Suprapubic skin (tissue), 4 donors: ENCODE measurements around the gene CERS3. TPM values are rescaled to one million over a fixed set of nuclear protein-coding genes. Genes with fewer than 3 reads are reported as not detected.

Experiments
- DNase-seq, 2 donors: peaks; one replicate each; pipeline ENCODE4 v3.0.0-alpha.2; 2019; ENCODE audit warnings: low spot score in 2 of 2
- H3K27ac ChIP-seq: fragments of 200-600 bp; sonication (generic); one replicate; pipeline ENCODE4 v1.5.1; 2019
- H3K27me3 ChIP-seq: fragments of 200-600 bp; sonication (generic); one replicate; pipeline ENCODE4 v1.5.1; 2019
- H3K36me3 ChIP-seq: fragments of 200-600 bp; sonication (generic); one replicate; pipeline ENCODE4 v1.5.1; 2019
- H3K4me1 ChIP-seq: fragments of 200-600 bp; sonication (generic); one replicate; pipeline ENCODE4 v1.5.1; 2019
- H3K4me3 ChIP-seq: fragments of 200-600 bp; sonication (generic); one replicate; pipeline ENCODE4 v1.5.1; 2019; ENCODE audit warnings: mild to moderate bottlenecking
- H3K9me3 ChIP-seq: fragments of 200-600 bp; sonication (generic); one replicate; pipeline ENCODE4 v1.5.1; 2019
- CTCF ChIP-seq, 2 donors: fragments of 200-600 bp in 1 of 2; fragments of 450-650 bp in 1 of 2; sonication (generic) in 1 of 2; IDR thresholded peaks; one replicate each; pipeline ENCODE4 v1.5.1; 2016 to 2019; ENCODE audit warnings: antibody characterized with exemption in 2 of 2, mild to moderate bottlenecking in 1 of 2, moderate library complexity in 1 of 2
- EP300 ChIP-seq: sonication (generic); formaldehyde crosslinking; IDR thresholded peaks from one replicate; pipeline ENCODE4 v1.6.1; 2017; ENCODE audit warnings: antibody characterized with exemption
- POLR2A ChIP-seq, 2 donors: fragments of 450-650 bp; IDR thresholded peaks; one replicate each; pipeline ENCODE4 v1.6.1; 2017; ENCODE audit warnings: antibody characterized with exemption in 2 of 2, mild to moderate bottlenecking in 2 of 2, moderate library complexity in 2 of 2
- POLR2AphosphoS5 ChIP-seq, 3 donors: sonication (generic); formaldehyde crosslinking; IDR thresholded peaks; one replicate each; pipeline ENCODE4 v1.6.1; 2017; ENCODE audit warnings: antibody characterized with exemption in 3 of 3
- WGBS: methylation state at CpG from one replicate; pipeline ENCODE4 v1.1.5; 2018; 5-methylcytosine and 5-hydroxymethylcytosine counted together
- total RNA-seq, 4 donors: library from RNA; depleted of rRNA; stranded (reverse); fragments of >200 nt; gene quantifications; one replicate each; pipeline ENCODE4 v1.1.0, GENCODE V29; 2016

Gene CERS3
- total RNA-seq, 4 donors from 2014 or later: 106 to 151 (median 120) TPM

GRCh38 chr15:100394736-100395440, 133.9 kb downstream of the CERS3 start:
- DNase-seq: no peak
- H3K4me1 ChIP-seq: no peaks in the 10 kb centered on the region
- H3K27me3 ChIP-seq: no peaks in the 10 kb centered on the region
- H3K27ac ChIP-seq: no peak overlapping the region
- H3K4me3 ChIP-seq: no peak overlapping the region
- 70% methylated on average over 4 of the region's 4 CpGs for WGBS
- H3K36me3 ChIP-seq: peaks cover 5% of the 10 kb centered on the region
- no peaks in the 10 kb centered on the region for H3K9me3 ChIP-seq
- no peak for TF ChIP-seq EP300
- no peak for TF ChIP-seq CTCF (IDR thresholded peaks at IDR 0.05)
- no peak for TF ChIP-seq POLR2A (IDR thresholded peaks at IDR 0.05)
- no peak for TF ChIP-seq POLR2AphosphoS5 (IDR thresholded peaks at IDR 0.05)

- TF ChIP-seq POLR2A (IDR thresholded peaks at IDR 0.05) (no peak), CTCF (IDR thresholded peaks at IDR 0.05) (no peak), POLR2AphosphoS5 (IDR thresholded peaks at IDR 0.05) (no peak), EP300 (no peak)
- DNase-seq: no peak
- Histone ChIP-seq H3K36me3 (no peaks in the 10 kb centered on the region), H3K9me3 (peaks cover 2% of the 10 kb centered on the region), H3K27ac (no peak overlapping the region), H3K4me3 (no peak overlapping the region), H3K4me1 (no peaks in the 10 kb centered on the region), H3K27me3 (no peaks in the 10 kb centered on the region)
- 80% methylated on average over 2 of the region's 2 CpGs for WGBS
Measured at GRCh38 chr15:100393008-100393407, 135.7 kb downstream of the CERS3 start.

DNA sequence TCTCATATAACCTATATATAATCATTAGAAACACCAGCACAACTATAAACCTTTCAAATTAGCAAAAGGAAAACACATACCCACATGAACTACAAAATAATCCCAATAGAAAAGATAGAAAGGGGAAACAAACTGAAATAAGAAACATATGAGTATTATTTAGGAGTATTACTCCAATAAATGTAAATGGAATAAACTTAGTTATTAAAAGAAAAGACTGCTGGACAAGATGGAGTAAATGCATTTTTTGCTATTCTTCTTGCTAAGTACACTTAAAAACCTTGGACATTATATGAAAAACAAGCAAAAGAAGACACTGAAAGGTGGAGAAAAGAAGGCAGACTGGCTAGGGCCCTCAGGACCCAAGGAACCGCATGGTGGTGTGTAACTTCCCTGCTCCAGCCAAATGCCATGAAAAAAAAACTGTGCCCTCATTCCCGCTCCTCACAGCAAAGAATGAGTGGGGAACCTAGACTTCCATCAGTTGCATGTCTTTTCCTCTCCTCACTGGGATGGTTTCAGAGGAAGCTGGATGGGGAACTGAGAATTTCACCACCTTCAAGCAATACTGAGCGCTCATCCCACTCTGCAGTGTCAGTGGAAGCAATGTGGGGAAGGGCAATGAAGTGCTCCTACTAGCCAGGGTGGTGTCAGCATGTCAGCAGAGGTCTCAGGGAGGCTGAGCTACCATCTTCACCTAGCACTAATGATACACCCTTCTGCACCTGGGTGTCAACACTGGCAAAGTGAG, 143.3 kb downstream of the CERS3 start:
- Histone ChIP-seq H3K27ac (no peak overlapping the region), H3K4me1 (no peaks in the 10 kb centered on the region), H3K4me3 (no peak overlapping the region), H3K36me3 (peaks cover 16% of the 10 kb centered on the region), H3K27me3 (no peaks in the 10 kb centered on the region), H3K9me3 (peaks cover 26% of the 10 kb centered on the region)
- 87% methylated on average over 3 of the region's 3 CpGs for whole genome bisulfite sequencing
- no peak for TF ChIP-seq CTCF (IDR thresholded peaks at IDR 0.05)
- TF ChIP-seq EP300: no peak
- TF ChIP-seq POLR2AphosphoS5 (IDR thresholded peaks at IDR 0.05): no peak
- no peak for TF ChIP-seq POLR2A (IDR thresholded peaks at IDR 0.05)
- DNase-seq: no peak

DNA sequence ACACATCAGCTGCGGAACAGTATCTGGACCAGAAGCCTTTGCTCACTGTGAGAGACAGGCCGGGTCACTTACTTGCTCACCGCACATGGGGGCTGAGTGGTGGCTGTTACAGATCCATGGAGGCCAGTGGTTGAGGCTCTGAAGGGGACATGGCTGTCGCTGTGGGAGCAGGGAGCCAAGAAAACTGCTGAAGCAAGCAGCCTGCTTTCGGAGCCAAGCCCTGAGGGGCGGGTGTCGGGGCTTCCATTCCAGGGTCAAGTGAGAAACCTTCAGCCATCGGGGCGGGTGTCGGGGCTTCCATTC, 144.7 kb downstream of the CERS3 start:
- peaks cover 33% of the 10 kb centered on the region for H3K9me3 ChIP-seq
- H3K4me3 ChIP-seq: no peak overlapping the region
- 87% methylated on average over 10 of the region's 10 CpGs for whole genome bisulfite sequencing
- no peak for DNase-seq
- no peaks in the 10 kb centered on the region for H3K4me1 ChIP-seq
- no peaks in the 10 kb centered on the region for H3K27me3 ChIP-seq
- peaks cover 16% of the 10 kb centered on the region for H3K36me3 ChIP-seq
- no peak overlapping the region for H3K27ac ChIP-seq
- TF ChIP-seq POLR2A (IDR thresholded peaks at IDR 0.05): no peak
- no peak for TF ChIP-seq CTCF (IDR thresholded peaks at IDR 0.05)
- TF ChIP-seq POLR2AphosphoS5 (IDR thresholded peaks at IDR 0.05): no peak
- no peak for TF ChIP-seq EP300

- Histone ChIP-seq H3K27ac (no peak overlapping the region), H3K4me1 (no peaks in the 10 kb centered on the region), H3K4me3 (no peak overlapping the region), H3K9me3 (peaks cover 35% of the 10 kb centered on the region), H3K27me3 (no peaks in the 10 kb centered on the region), H3K36me3 (peaks cover 16% of the 10 kb centered on the region)
- TF ChIP-seq POLR2AphosphoS5 (IDR thresholded peaks at IDR 0.05): no peak
- no peak for TF ChIP-seq POLR2A (IDR thresholded peaks at IDR 0.05)
- TF ChIP-seq CTCF (IDR thresholded peaks at IDR 0.05): no peak
- no peak for TF ChIP-seq EP300
- no peak for DNase-seq
- 49% methylated on average over 3 of the region's 3 CpGs for WGBS
Measured at GRCh38 chr15:100383302-100384107, 145.2 kb downstream of the CERS3 start.
